H1 (cell line): ENCODE measurements around the gene CD248. TPM values are rescaled to one million over a fixed set of nuclear protein-coding genes. Genes with fewer than 3 reads are reported as not detected.

Experiments
- CHD2 ChIP-seq: IDR thresholded peaks from 2 replicates; pipeline ENCODE4 v1.6.1; 2012; ENCODE audit warnings: low read length, improper control_type of control experiment
- CHD7 ChIP-seq: fragments of 300-600 bp; sonication (generic); IDR thresholded peaks from 2 replicates; pipeline ENCODE4 v1.7.1; 2012; ENCODE audit warnings: low read length, moderate library complexity, mild to moderate bottlenecking, inconsistent platforms; ENCODE audit not compliant: insufficient replicate concordance
- CTBP2 ChIP-seq: IDR thresholded peaks from 2 replicates; pipeline ENCODE4 v1.7.0; 2011; ENCODE audit warnings: borderline replicate concordance, mild to moderate bottlenecking, moderate library complexity, mixed read lengths, low read length; ENCODE audit not compliant: insufficient read depth, insufficient read length
- GABPA ChIP-seq: IDR thresholded peaks from 2 replicates; pipeline ENCODE4 v1.6.1; 2011; ENCODE audit warnings: mild to moderate bottlenecking, low read length, moderate library complexity, borderline replicate concordance; ENCODE audit not compliant: insufficient read depth
- MAX ChIP-seq: IDR thresholded peaks from 2 replicates; pipeline ENCODE4 v1.6.1; 2012; ENCODE audit warnings: inconsistent platforms
- SIRT6 ChIP-seq: IDR thresholded peaks from one replicate; pipeline ENCODE4 v1.7.1; 2012; ENCODE audit warnings: low read length, inconsistent platforms
- SP1 ChIP-seq: IDR thresholded peaks from 2 replicates; pipeline ENCODE4 v1.6.1; 2011; ENCODE audit warnings: low read depth, low read length
- TBP ChIP-seq: IDR thresholded peaks from 2 replicates; pipeline ENCODE4 v1.6.1; 2011; ENCODE audit warnings: low read depth, low read length, improper control_type of control experiment
- TEAD4 ChIP-seq: IDR thresholded peaks from 2 replicates; pipeline ENCODE4 v1.6.1; 2012; ENCODE audit warnings: low read depth, low read length, inconsistent platforms, mixed read lengths
- ZNF274 ChIP-seq: IDR thresholded peaks from 2 replicates; pipeline ENCODE4 v1.7.0; 2012; ENCODE audit warnings: low read length, borderline replicate concordance; ENCODE audit errors: extremely low read depth
- polyA plus RNA-seq, 7 experiments: library from polyadenylated mRNA; depleted of rRNA in 3 of 7; stranded (reverse) in 5 of 7; unstranded in 2 of 7; fragments of >200 nt in 5 of 7; fragments of 200-250 nt in 2 of 7; gene quantifications; 1 replicate in 5 of 7; 2 replicates in 1 of 7; 4 replicates in 1 of 7; pipeline versions ENCODE4 v1.2.1 to v1.2.3, GENCODE V29; 2011 to 2013; ENCODE audit warnings: missing spikeins in 2 of 7, mixed read lengths in 2 of 7
- total RNA-seq: library from RNA; stranded (reverse); fragmentation: NEBNext Ultra II Directional; extraction: Animal tissue kit (Norgen Biotek cat#: 25700); gene quantifications from 2 replicates; pipeline ENCODE4 v1.2.1, GENCODE V29; 2021

The CD248 gene
- total and polyA plus RNA-seq, 2 of the 8 experiments (the other 6 are each of a cell fraction or from before 2014, with no cell fraction given) = 2.7 to 3.9 TPM

- TF ChIP-seq CHD7 (no peak), TEAD4 (no peak), GABPA (no peak), SIRT6 (no peak), TBP (no peak), CHD2 (no peak), MAX (no peak), SP1 (no peak), CTBP2 (no peak), ZNF274 (no peak)
Measured at GRCh38 chr11:66299186-66299585, 17.7 kb downstream of the CD248 start (continued).
